ENCODE data around the gene UBE2A. TPM values are rescaled to one million over a fixed set of nuclear protein-coding genes. Genes with fewer than 3 reads are reported as not detected.

UBE2A gene
- total and polyA plus RNA-seq, 10 donors = 38.5 to 53.4 (median 42.6) TPM

- TF ChIP-seq CTCF (IDR thresholded peaks at IDR 0.05 in 8 of 11, conservative IDR thresholded peaks at IDR 0.05 in 3 of 11) (no peak), POLR2A (IDR thresholded peaks at IDR 0.05) (no peak), POLR2AphosphoS5 (IDR thresholded peaks at IDR 0.05) (peak in 1 of 3 donors; percentile 18)
- Histone ChIP-seq H3K27me3 (replicated peaks in 1 of 7) (no peaks in the 10 kb centered on the region), H3K4me1 (peaks cover 2 to 37% (median 12%) of the 10 kb centered on the region in 6 donors), H3K9me3 (no peaks in the 10 kb centered on the region), H3K4me3 (no peak overlapping the region), H3K27ac (peak overlapping the region in 3 of 8 donors; percentile 26 to 54 (median 39)), H3K36me3 (peaks cover 0 to 51% (median 18%) of the 10 kb centered on the region in 6 donors)
- DNase-seq = no peak
- intact Hi-C loops (cut with DNase I; ENCODE audit: low total_unique reads) = no loop called here
- WGBS, 5 donors = 50 to 67% (median 56%) methylated on average over 4 to 9 of the region's 9 CpGs
Observed at GRCh38 chrX:119622356-119623232, 48.2 kb downstream of the UBE2A start.

GRCh38 chrX:119624417-119624816, 50.1 kb downstream of the UBE2A start:
- 83 to 94% (median 90%) methylated on average over 9 to 11 of the region's 11 CpGs for WGBS, 5 donors
- Histone ChIP-seq H3K4me1 (peaks cover 0 to 19% (median 5%) of the 10 kb centered on the region in 6 donors), H3K36me3 (peaks cover 0 to 68% (median 26%) of the 10 kb centered on the region in 6 donors), H3K27ac (peak overlapping the region in 1 of 8 donors; percentile 47), H3K4me3 (no peak overlapping the region), H3K9me3 (no peaks in the 10 kb centered on the region), H3K27me3 (replicated peaks in 1 of 7) (no peaks in the 10 kb centered on the region)
- intact Hi-C loops (cut with DNase I; ENCODE audit: low total_unique reads) = no loop called here
- no peak for DNase-seq
- TF ChIP-seq POLR2A (IDR thresholded peaks at IDR 0.05) = no peak
- no peak for TF ChIP-seq CTCF (IDR thresholded peaks at IDR 0.05 in 8 of 11, conservative IDR thresholded peaks at IDR 0.05 in 3 of 11)
- no peak for TF ChIP-seq POLR2AphosphoS5 (IDR thresholded peaks at IDR 0.05)

GRCh38 chrX:119624951-119625668, 50.7 kb downstream of the UBE2A start:
- Histone ChIP-seq H3K4me3 (no peak overlapping the region), H3K27ac (peak overlapping the region in 4 of 8 donors; percentile 7 to 47 (median 31)), H3K4me1 (peaks cover 0 to 12% (median 0%) of the 10 kb centered on the region in 6 donors), H3K9me3 (no peaks in the 10 kb centered on the region), H3K27me3 (replicated peaks in 1 of 7) (no peaks in the 10 kb centered on the region), H3K36me3 (peaks cover 0 to 75% (median 32%) of the 10 kb centered on the region in 6 donors)
- intact Hi-C loops (cut with DNase I; ENCODE audit: low total_unique reads) = no loop called here
- WGBS, 5 donors = 67 to 93% (median 83%) methylated on average over 8 to 10 of the region's 10 CpGs
- TF ChIP-seq CTCF (IDR thresholded peaks at IDR 0.05 in 8 of 11, conservative IDR thresholded peaks at IDR 0.05 in 3 of 11) (no peak), POLR2A (IDR thresholded peaks at IDR 0.05) (no peak), POLR2AphosphoS5 (IDR thresholded peaks at IDR 0.05) (no peak)
- no peak for DNase-seq
